UCSD-AML1 (cell line): Measurements from ENCODE around the gene HMGXB3.

Experiments
- DNase-seq: peaks from one replicate; lab custom pipeline; 2025; ENCODE audit not compliant: unreplicated experiment; lab: John Stamatoyannopoulos, UW

Gene HMGXB3

GRCh38 chr5:150066436-150066835, 65.9 kb downstream of the HMGXB3 start:
- no peak for DNase-seq

GRCh38 chr5:150066901-150067396, 66.4 kb downstream of the HMGXB3 start:
- DNase-seq = no peak

DNA sequence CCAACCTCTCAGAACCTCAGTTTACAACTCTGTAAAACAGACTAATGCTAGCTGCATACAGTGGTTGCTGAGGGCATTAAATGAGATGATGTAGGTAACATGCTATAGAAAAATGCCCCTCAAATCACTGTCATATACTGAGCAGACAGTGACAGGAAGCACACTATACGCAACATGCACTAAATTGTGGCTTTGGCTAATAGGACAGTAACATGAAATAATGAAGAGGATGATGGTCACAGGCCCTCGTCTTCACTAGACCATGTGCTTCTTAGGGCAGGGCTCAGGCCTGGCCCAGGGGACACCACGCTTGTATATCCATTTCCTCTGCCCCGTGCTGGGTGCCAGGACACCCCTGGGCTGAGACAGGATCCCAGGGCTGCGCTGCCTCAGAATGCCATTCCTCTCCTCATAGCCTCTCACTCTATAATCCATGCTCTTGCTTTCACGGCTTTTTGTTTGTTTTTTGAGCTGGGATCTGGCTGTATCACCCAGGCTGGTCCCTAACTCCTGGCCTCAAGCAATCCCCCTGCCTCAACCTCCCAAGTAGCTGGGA, 66.9 kb downstream of the HMGXB3 start:
- DNase-seq = no peak

GRCh38 chr5:150068071-150068470, 67.5 kb downstream of the HMGXB3 start:
- no peak for DNase-seq

DNA sequence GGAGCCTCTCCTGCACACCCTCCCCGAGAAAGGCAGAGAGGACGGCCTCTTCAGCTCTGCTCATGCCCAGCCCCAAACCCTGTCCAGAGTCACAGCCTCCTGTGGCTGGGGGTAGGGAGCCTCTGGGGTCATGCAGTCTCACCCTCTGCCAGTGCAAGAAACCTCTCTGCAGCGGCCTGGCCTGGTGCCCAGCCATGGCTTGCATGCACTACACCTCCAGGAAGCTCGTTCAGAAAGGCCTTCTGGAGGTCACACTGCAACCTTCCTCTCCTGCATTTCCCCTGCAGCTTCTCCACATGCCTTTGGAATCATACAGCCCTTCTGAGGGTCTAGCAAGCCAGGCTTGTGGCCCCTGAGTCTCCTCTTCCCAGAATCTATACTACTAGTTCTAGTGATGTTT, 67.9 kb downstream of the HMGXB3 start:
- DNase-seq = no peak

- no peak for DNase-seq
Measured at GRCh38 chr5:150068961-150069645, 68.6 kb downstream of the HMGXB3 start.

GRCh38 chr5:150069672-150070627, 69.4 kb downstream of the HMGXB3 start:
- DNase-seq = no peak

GRCh38 chr5:150070821-150071220, 70.3 kb downstream of the HMGXB3 start:
- no peak for DNase-seq

DNA sequence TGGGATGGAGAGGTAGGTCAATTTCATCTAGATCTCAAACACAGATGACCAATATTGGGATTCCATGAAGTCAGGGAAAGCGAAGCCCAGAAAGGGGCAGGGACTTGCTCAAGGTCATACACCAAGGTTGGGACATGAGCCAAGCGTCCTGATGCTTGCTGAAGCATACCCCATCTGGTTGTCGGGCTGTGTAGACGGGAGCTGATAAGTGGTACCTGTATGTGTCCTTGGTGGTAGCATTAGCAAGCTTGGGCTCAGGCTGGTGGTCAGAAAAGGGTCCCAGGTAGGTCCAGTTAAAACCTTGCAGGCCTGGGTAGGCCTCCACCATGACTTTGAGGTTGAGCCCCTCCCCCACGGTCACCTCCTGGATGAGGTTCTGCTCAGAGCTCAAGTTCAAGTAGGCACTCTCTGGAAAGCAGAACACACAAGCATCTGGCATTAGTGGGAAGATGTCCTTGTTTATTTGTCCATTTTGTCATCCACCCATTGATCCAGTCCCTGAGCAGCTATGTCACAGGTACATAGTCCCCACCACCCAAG, 72.6 kb downstream of the HMGXB3 start:
- DNase-seq = no peak

DNA sequence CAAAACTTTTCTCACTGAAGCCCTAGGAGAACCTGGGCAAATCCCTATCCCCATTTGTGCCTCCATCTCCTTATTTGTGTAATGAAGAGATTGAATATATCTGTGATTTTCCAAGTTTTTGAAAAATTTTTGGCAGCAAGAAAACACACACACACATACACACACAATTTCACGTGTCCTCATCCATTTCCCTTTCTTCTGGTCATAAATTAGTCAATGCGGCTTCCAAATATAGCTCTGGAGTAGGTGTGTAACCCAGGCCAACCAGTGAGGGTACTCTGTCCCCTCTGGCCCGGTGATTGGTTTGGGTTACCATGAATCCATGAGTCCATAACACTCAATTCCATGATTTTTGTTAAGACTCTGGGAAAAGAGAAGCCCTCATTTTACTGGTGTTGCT, 73.1 kb downstream of the HMGXB3 start:
- no peak for DNase-seq

DNA sequence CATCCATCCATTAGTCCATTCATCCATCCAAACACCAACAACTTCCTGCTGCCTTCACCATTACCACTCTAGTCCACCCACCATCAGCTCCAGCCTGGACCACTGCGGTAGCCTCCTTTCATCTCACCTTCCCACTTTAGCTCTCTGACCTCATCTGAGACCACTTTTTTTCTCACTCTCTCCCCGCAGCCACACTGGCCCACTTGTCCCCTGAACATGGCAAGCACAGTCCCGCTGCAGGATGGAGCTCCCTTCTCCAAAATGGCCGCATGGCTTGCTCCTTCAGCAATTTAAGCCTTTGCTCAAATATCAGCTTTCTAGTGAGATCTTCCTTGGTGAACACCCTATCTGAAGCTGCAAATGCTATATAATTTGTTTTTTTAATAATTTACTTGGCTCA, 74.7 kb downstream of the HMGXB3 start:
- no peak for DNase-seq

- DNase-seq = no peak
Measured at GRCh38 chr5:150075806-150076205, 75.3 kb downstream of the HMGXB3 start.

DNA sequence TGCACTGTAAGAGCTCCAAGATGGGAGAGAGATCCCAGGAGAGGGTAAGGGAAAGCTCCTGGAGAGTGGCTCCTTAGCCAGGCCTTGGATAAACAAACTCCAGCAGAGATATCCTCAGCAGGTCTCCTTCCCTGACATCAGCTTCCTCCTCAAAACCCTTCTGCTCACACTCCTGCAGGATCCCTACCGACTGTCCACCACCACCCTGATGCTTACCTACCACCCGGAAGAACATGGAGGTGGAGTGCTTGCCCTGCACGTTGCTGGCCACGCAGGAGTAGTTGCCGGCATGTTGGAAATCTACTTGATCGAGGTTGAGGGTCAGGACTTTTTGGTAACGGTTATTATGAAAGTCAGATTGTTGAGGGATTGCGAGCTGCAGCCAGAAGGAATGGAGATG, 76.5 kb downstream of the HMGXB3 start:
- DNase-seq = no peak

DNA sequence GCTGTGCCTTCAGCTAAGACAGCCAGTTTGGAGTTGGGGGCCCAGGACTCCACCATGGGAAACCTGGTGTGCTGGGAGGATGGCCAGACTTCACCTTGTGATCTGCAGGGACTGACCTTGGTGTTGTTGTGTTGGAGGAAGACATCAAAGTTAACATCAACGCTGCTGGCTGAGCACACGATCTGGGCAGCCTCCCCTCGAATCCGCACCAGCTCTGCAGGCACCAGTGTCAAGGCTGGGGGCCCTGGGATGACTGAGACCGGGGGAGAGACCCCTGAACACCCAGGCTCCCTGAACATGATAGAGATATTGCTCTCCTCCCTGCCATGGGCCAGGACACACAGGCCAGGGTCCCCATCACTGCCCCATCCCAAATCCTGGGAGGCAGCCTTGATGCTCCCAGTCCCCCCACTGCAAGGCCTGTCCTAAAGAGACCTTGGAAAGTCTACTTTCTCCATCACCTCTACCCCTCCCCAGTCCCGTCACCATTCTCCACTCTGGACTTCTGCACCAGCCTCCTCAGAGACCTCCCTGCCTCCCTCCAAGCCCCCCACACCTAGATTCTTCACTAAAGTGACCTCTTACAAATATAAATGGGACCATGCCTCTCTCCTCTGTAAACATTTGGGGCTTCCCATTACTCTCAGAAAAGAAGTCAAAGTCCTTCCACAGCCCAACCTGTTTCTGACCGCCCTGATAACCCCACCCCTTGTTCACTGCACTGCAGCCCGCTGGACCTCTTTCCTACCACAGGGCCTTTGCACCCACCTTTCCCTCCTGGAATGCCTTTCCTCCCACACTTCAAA, 77.7 kb downstream of the HMGXB3 start:
- no peak for DNase-seq

- no peak for DNase-seq
Measured at GRCh38 chr5:150078802-150079689, 78.5 kb downstream of the HMGXB3 start.

DNA sequence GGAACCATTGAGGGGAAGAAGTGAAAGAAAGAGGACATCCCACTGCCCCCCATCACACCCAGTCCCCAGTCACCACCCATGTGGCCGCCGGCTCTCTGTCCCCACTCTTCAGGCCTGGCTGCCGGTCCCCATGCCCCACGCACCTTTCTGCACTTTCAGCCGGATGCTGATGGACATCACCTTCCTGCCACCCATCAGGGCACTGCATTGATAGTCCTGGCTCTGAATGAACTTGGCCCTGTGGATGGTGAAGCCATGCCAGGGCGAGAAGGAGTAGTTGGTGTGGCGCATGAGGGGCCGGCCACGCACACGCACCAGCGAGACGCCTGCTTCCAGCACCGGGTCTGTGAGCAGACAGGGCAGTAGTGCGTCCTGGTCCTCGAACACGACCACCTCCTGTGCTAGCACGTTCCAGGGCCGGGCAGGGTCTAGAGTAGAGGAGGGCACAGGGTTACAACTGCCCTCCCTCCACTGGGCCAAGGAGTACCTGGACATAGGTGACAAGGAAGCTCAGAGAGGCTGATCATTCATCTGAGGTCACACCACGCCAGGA, 79.4 kb downstream of the HMGXB3 start:
- no peak for DNase-seq

GRCh38 chr5:150080696-150081435, 80.3 kb downstream of the HMGXB3 start:
- no peak for DNase-seq

GRCh38 chr5:150081541-150082283, 81.2 kb downstream of the HMGXB3 start:
- peak; percentile 93 for DNase-seq
